GM13976 (cell line): ENCODE data around the gene SYTL5.

ENCODE experiments used
- DNase-seq: peaks from one replicate; pipeline ENCODE4 v3.0.0; 2012; ENCODE audit warnings: low spot score
- in situ Hi-C: fragments of 300-500 bp; cut with MboI; formaldehyde crosslinking; loops from one replicate; pipeline ENCODE4 v1.12.0; 2022; ENCODE audit warnings: low sequenced_read_pairs, mixed read lengths, inconsistent platforms; ENCODE audit not compliant: unreplicated experiment
- TF ChIP-seq, protein P1 (sequence below): IDR thresholded peaks from 2 replicates; pipeline ENCODE4 v1.5.1; 2012; ENCODE audit warnings: borderline replicate concordance, mild to moderate bottlenecking; ENCODE audit not compliant: insufficient read depth; ENCODE audit errors: extremely low read depth, missing control alignments, control extremely low read depth

Gene SYTL5

DNA sequence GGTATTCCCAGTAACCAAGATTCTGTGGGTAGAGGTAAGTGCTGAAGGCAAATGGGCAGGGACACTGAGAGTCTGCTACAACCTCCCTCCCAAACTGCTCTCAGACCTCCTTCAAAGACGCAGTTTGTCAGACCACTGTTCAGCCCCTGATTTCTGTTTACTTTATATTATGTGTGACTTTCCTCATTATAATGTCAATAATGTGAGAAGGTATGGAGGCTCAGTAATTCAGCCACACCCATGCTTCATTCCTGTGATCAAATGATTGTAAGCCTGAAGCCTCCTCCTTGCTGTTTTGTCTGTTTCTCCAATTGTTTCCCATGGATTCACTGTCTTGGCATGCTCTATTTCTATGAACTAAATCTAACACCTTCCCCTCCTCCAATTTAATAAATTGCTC, 75.6 kb downstream of the SYTL5 start:
- TF ChIP-seq, protein P1, sequence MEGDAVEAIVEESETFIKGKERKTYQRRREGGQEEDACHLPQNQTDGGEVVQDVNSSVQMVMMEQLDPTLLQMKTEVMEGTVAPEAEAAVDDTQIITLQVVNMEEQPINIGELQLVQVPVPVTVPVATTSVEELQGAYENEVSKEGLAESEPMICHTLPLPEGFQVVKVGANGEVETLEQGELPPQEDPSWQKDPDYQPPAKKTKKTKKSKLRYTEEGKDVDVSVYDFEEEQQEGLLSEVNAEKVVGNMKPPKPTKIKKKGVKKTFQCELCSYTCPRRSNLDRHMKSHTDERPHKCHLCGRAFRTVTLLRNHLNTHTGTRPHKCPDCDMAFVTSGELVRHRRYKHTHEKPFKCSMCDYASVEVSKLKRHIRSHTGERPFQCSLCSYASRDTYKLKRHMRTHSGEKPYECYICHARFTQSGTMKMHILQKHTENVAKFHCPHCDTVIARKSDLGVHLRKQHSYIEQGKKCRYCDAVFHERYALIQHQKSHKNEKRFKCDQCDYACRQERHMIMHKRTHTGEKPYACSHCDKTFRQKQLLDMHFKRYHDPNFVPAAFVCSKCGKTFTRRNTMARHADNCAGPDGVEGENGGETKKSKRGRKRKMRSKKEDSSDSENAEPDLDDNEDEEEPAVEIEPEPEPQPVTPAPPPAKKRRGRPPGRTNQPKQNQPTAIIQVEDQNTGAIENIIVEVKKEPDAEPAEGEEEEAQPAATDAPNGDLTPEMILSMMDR, result no peak
- no peak for DNase-seq
- in situ Hi-C loops, result no loop called here

DNA sequence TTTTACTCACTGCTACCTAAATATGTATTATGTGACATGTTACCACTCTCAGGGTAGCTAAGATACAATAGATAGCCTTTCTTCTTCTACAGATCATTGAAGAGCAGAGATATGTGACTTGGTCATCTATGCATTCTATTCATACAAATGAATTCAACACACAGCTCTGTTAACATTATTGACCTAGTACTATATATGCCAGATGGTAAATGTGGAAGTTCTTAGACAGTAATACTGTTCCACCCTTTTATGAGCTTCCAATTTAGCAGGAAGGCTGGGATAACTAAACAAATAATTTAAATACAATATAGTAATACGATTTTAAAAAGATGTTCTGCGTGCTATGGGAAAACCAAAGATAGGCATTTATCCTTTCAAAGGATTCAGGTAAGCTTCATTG, 76.0 kb downstream of the SYTL5 start:
- DNase-seq, result no peak
- TF ChIP-seq, protein P1, result no peak
- in situ Hi-C loops, result no loop called here

- in situ Hi-C loops, result no loop called here
- DNase-seq, result no peak
- TF ChIP-seq, protein P1, result no peak
Observed at GRCh38 chrX:38085813-38086212, 79.5 kb downstream of the SYTL5 start.

DNA sequence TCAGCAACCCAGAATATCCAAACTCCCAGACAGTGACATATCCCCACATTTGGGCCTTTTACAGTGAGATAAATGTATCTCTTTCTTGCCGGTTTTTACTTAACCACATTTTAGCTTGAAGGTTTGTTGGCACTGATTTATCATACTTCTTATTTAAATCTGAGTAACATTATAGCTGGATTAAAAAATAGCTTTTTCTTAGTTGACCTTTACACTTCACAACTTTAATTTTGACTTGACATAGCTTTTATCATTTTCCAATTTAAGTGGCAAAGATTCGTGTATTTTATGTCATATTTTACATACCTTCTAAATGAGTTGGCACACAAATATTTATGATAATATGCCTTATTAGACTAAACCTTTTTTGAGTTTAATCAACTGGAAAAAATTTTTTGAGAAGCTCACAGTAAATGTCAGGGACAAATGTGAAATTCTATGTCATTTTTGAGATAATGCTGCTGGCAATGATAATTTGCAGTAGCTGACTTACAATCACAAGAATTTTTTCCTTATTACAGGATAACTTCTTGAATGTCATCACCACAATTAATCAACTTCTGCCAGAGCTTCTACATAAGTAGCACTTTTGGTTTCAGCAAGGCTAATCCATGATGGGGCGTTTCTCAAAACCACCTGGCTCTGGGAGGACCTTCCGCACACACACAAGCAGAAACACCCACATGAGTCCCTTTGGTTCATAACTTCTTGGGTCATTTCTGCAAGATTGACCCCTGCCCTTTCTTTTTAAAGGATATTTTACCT, 80.3 kb downstream of the SYTL5 start:
- TF ChIP-seq, protein P1, result no peak
- in situ Hi-C loops, result no loop called here
- DNase-seq, result no peak

DNA sequence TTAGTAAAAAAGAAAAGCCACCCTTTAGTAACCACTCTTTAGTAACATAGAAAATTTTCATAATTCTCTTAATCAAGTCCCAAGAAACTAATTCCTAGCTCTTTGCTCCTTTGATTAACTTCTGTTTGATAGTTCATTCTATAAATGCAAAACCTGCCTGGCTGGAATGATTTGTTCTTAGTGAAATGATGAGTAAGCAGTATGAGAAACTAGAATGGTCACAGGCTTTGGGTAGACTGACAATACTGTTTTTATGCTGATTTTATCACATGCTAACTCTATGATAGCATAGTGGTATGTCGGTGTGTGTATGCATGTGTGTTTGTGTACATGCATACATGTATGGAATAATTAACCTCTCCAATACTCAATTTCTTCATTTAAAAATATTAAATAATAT, 81.2 kb downstream of the SYTL5 start:
- in situ Hi-C loops, result no loop called here
- DNase-seq, result no peak
- TF ChIP-seq, protein P1, result no peak

- in situ Hi-C loops, result no loop called here
- TF ChIP-seq, protein P1, result no peak
- DNase-seq, result no peak
Observed at GRCh38 chrX:38089173-38089982, 83.0 kb downstream of the SYTL5 start.
